Esophagus squamous epithelium (tissue), 5 donors: ENCODE measurements around the gene NUPR2. TPM values are rescaled to one million over a fixed set of nuclear protein-coding genes. Genes with fewer than 3 reads are reported as not detected.
"Not testable (repeated sequence)": the region's sequence is repeated elsewhere in the genome, so short reads cannot be mapped to it uniquely, and the experiment has no call there.

Experiments used
- DNase-seq: peaks from one replicate; lab custom pipeline; 2025; lab: John Stamatoyannopoulos, UW
- H3K27ac ChIP-seq, 4 donors: fragments of 200-600 bp; sonication (generic); one replicate each; pipeline ENCODE4 v1.5.1; 2016 to 2019; ENCODE audit warnings: mild to moderate bottlenecking in 1 of 4
- H3K27me3 ChIP-seq, 4 donors: fragments of 200-600 bp; sonication (generic); 1 replicate in 3 of 4; 2 replicates in 1 of 4; pipeline versions ENCODE4 v1.5.1 to v1.6.0; 2017 to 2021; ENCODE audit warnings: antibody characterized with exemption in 1 of 4
- H3K36me3 ChIP-seq, 3 donors: fragments of 200-600 bp; sonication (generic); one replicate each; pipeline ENCODE4 v1.5.1; 2016 to 2019
- H3K4me1 ChIP-seq, 3 donors: fragments of 200-600 bp; sonication (generic); one replicate each; pipeline ENCODE4 v1.5.1; 2017 to 2019
- H3K4me3 ChIP-seq, 4 donors: fragments of 200-600 bp; sonication (generic); 1 replicate in 3 of 4; 2 replicates in 1 of 4; pipeline ENCODE4 v1.5.1; 2016 to 2019; ENCODE audit warnings: mild to moderate bottlenecking in 2 of 4, moderate library complexity in 1 of 4
- H3K9me3 ChIP-seq, 3 donors: fragments of 200-600 bp; sonication (generic); one replicate each; pipeline ENCODE4 v1.5.1; 2016 to 2019
- CTCF ChIP-seq, 6 experiments: fragments of 450-650 bp in 4 of 6; fragments of 200-600 bp in 2 of 6; sonication (generic) in 2 of 6; IDR thresholded peaks; one replicate each; pipeline ENCODE4 v1.5.1; 2016 to 2019; ENCODE audit warnings: antibody characterized with exemption in 6 of 6, mild to moderate bottlenecking in 4 of 6, moderate library complexity in 4 of 6
- POLR2A ChIP-seq, 4 donors: fragments of 450-650 bp; IDR thresholded peaks; one replicate each; pipeline ENCODE4 v1.6.1; 2017; ENCODE audit warnings: antibody characterized with exemption in 4 of 4, mild to moderate bottlenecking in 4 of 4, moderate library complexity in 3 of 4
- WGBS, 2 donors: methylation state at CpG; one replicate each; pipeline ENCODE4 v1.1.5; 2018; 5-methylcytosine and 5-hydroxymethylcytosine counted together
- intact Hi-C: fragments of 100-400 bp; cut with DNase I; formaldehyde crosslinking; loops from one replicate; pipeline ENCODE4 v1.15.0; 2022
- total RNA-seq, 4 donors: library from RNA; depleted of rRNA; stranded (reverse); fragments of >200 nt; gene quantifications; one replicate each; pipeline ENCODE4 v1.1.0, GENCODE V29; 2016
- donor health status: DM: yes; HTN: yes; CAD: no.

The NUPR2 gene
- total RNA-seq, 4 donors from 2014 or later, result not detected

GRCh38 chr7:56124981-56125380, 8.8 kb upstream of the NUPR2 start:
- Histone ChIP-seq H3K36me3 (no peaks in the 10 kb centered on the region), H3K27me3 (no peaks in the 10 kb centered on the region), H3K27ac (no peak overlapping the region), H3K4me3 (no peak overlapping the region), H3K9me3 (no peaks in the 10 kb centered on the region), H3K4me1 (no peaks in the 10 kb centered on the region)
- no peak for TF ChIP-seq POLR2A (IDR thresholded peaks at IDR 0.05)
- no peak for TF ChIP-seq CTCF (IDR thresholded peaks at IDR 0.05)
- 82 to 100% methylated on average over 1 to 5 of the region's 6 CpGs for WGBS, 2 donors
- intact Hi-C loops, result no loop called here
- DNase-seq, result no peak

- 76 to 77% methylated on average over 6 of the region's 6 CpGs for WGBS, 2 donors
- intact Hi-C loops, result no loop called here
- no peak overlapping the region for H3K4me3 ChIP-seq
- H3K27me3 ChIP-seq, result peaks cover 0 to 14% (median 0%) of the 10 kb centered on the region in 4 donors
- H3K27ac ChIP-seq, result no peak overlapping the region
- H3K9me3 ChIP-seq, result no peaks in the 10 kb centered on the region
- DNase-seq, result no peak
- H3K36me3 ChIP-seq, result no peaks in the 10 kb centered on the region
- TF ChIP-seq POLR2A (IDR thresholded peaks at IDR 0.05) (no peak), CTCF (IDR thresholded peaks at IDR 0.05) (no peak)
- peaks cover 0 to under 1% (median 0%) of the 10 kb centered on the region in 3 donors for H3K4me1 ChIP-seq
Measured at GRCh38 chr7:56121440-56121839, 5.2 kb upstream of the NUPR2 start.

- H3K27ac ChIP-seq, H3K36me3 ChIP-seq, intact Hi-C loops, DNase-seq, H3K4me3 ChIP-seq, H3K9me3 ChIP-seq: not testable (repeated sequence)
- 87 to 91% methylated on average over 3 of the region's 3 CpGs for WGBS, 2 donors
- Histone ChIP-seq H3K27me3 (peaks cover 0 to 23% (median 3%) of the 10 kb centered on the region in 4 donors), H3K4me1 (peaks cover 0 to 11% (median 3%) of the 10 kb centered on the region in 3 donors)
Measured at GRCh38 chr7:56112244-56112643, 4.0 kb downstream of the NUPR2 start.

GRCh38 chr7:56110611-56111010, 5.6 kb downstream of the NUPR2 start:
- intact Hi-C loops, result no loop called here
- H3K36me3 ChIP-seq, result no peaks in the 10 kb centered on the region
- H3K4me1 ChIP-seq, result peaks cover 0 to 9% (median under 1%) of the 10 kb centered on the region in 3 donors
- H3K27me3 ChIP-seq, result peaks cover 0 to 7% (median 0%) of the 10 kb centered on the region in 4 donors
- H3K27ac ChIP-seq, result no peak overlapping the region
- WGBS, 2 donors, result 40 to 71% methylated on average over 1 of the region's 1 CpG
- H3K4me3 ChIP-seq, result no peak overlapping the region
- TF ChIP-seq CTCF (IDR thresholded peaks at IDR 0.05) (no peak), POLR2A (IDR thresholded peaks at IDR 0.05) (no peak)
- DNase-seq, result no peak
- no peaks in the 10 kb centered on the region for H3K9me3 ChIP-seq

GRCh38 chr7:56107954-56108258, 8.3 kb downstream of the NUPR2 start:
- 83 to 100% methylated on average over 1 of the region's 1 CpG for WGBS, 2 donors
- TF ChIP-seq CTCF (IDR thresholded peaks at IDR 0.05) (no peak), POLR2A (IDR thresholded peaks at IDR 0.05) (no peak)
- DNase-seq, result no peak
- Histone ChIP-seq H3K27ac (no peak overlapping the region), H3K9me3 (no peaks in the 10 kb centered on the region), H3K4me1 (peaks cover 11 to 30% (median 11%) of the 10 kb centered on the region in 3 donors), H3K27me3 (no peaks in the 10 kb centered on the region), H3K36me3 (peaks cover 10 to 16% (median 14%) of the 10 kb centered on the region in 3 donors), H3K4me3 (no peak overlapping the region)
- intact Hi-C loops, result no loop called here
